Right atrium auricular region (tissue), 2 donors: ENCODE results near the gene SLC7A14. TPM values are rescaled to one million over a fixed set of nuclear protein-coding genes. Genes with fewer than 3 reads are reported as not detected.

ENCODE experiments used
- DNase-seq: peaks from one replicate; pipeline ENCODE4 v3.0.0-alpha.2; 2019; ENCODE audit warnings: low spot score
- H3K27ac ChIP-seq, 2 donors: fragments of 200-600 bp; sonication (generic); 1 replicate in 1 of 2; 2 replicates in 1 of 2; pipeline ENCODE4 v1.5.1; 2016 to 2019
- H3K27me3 ChIP-seq, 2 donors: fragments of 200-600 bp; sonication (generic); one replicate each; pipeline versions ENCODE4 v1.5.1 to v1.6.0; 2017 to 2019
- H3K36me3 ChIP-seq: fragments of 200-600 bp; sonication (generic); one replicate; pipeline ENCODE4 v1.5.1; 2016
- H3K4me1 ChIP-seq, 2 donors: fragments of 200-600 bp; sonication (generic); one replicate each; pipeline versions ENCODE4 v1.5.1 to v1.6.0; 2017 to 2019
- H3K4me3 ChIP-seq, 2 donors: fragments of 200-600 bp; sonication (generic); 1 replicate in 1 of 2; 2 replicates in 1 of 2; pipeline ENCODE4 v1.5.1; 2017 to 2019; ENCODE audit warnings: mild to moderate bottlenecking in 1 of 2, moderate library complexity in 1 of 2
- H3K9me3 ChIP-seq, 2 donors: fragments of 200-600 bp; sonication (generic); one replicate each; pipeline ENCODE4 v1.5.1; 2019
- total RNA-seq, 2 donors: library from RNA; depleted of rRNA; stranded (reverse); fragments of >200 nt; gene quantifications; one replicate each; pipeline ENCODE4 v1.1.0, GENCODE V29; 2016
- TF ChIP-seq, protein P1 (sequence below), 2 donors: fragments of 200-600 bp; sonication (generic); IDR thresholded peaks; one replicate each; pipeline ENCODE4 v1.5.1; 2019; ENCODE audit warnings: antibody characterized with exemption in 2 of 2

The SLC7A14 gene
- total RNA-seq, 2 donors from 2014 or later: not detected

DNA sequence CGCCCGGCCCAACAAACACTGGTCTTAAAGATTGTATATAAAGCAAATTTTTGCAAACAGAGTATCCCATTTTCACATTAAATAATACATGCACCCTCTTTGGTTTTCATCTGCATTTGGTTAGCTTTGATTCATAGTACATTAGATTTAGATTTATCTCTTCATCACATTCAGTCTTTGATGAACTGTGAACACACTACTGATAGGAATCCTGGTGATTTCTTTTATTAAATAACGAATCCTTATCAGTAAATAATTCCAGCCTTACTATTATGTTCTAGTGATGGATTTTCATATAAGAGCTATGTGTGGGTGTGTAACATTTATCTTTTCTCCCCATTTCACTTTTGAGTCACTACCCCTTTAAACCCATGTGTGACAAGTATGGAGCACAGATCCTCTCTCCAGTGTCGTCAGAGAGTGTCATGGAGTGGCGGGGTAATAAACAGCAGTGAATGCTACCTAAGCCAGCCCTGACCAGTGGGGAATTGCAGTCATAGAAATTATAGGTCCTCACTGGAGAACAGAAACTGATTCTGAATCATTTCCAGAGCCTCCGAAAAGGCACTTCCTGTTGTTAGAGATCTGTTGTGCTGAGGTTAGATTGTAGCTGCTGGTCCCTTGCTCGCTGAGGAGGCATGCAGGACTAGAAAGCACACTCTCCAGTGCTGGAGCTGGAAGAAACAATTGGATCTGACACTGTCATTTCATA, 22.0 kb downstream of the SLC7A14 start:
- no peaks in the 10 kb centered on the region for H3K9me3 ChIP-seq
- no peak overlapping the region for H3K27ac ChIP-seq
- H3K4me1 ChIP-seq: no peaks in the 10 kb centered on the region
- H3K27me3 ChIP-seq: no peaks in the 10 kb centered on the region
- H3K4me3 ChIP-seq: no peak overlapping the region
- H3K36me3 ChIP-seq: no peaks in the 10 kb centered on the region
- TF ChIP-seq, protein P1, sequence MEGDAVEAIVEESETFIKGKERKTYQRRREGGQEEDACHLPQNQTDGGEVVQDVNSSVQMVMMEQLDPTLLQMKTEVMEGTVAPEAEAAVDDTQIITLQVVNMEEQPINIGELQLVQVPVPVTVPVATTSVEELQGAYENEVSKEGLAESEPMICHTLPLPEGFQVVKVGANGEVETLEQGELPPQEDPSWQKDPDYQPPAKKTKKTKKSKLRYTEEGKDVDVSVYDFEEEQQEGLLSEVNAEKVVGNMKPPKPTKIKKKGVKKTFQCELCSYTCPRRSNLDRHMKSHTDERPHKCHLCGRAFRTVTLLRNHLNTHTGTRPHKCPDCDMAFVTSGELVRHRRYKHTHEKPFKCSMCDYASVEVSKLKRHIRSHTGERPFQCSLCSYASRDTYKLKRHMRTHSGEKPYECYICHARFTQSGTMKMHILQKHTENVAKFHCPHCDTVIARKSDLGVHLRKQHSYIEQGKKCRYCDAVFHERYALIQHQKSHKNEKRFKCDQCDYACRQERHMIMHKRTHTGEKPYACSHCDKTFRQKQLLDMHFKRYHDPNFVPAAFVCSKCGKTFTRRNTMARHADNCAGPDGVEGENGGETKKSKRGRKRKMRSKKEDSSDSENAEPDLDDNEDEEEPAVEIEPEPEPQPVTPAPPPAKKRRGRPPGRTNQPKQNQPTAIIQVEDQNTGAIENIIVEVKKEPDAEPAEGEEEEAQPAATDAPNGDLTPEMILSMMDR (IDR thresholded peaks at IDR 0.05): no peak
- DNase-seq: no peak

DNA sequence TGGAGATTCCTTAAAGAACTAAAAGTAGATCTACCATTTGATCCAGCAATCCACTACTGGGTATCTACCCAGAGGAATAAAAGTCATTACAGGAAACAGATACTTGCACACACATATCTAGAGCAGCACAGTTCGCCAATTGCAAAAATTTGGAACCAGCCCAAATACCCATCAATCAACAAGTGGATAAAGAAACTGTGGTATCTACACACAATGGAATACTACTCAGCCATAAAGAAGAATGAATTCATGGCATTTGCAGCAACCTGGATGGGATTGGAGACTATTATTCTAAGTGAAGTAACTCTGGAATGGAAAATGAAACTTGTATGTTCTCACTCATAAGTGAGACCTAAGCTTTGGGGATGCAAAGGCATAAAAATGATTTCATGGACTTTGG, 23.8 kb downstream of the SLC7A14 start:
- Histone ChIP-seq H3K36me3 (no peaks in the 10 kb centered on the region), H3K4me3 (no peak overlapping the region), H3K4me1 (no peaks in the 10 kb centered on the region), H3K27me3 (no peaks in the 10 kb centered on the region), H3K9me3 (no peaks in the 10 kb centered on the region), H3K27ac (no peak overlapping the region)
- TF ChIP-seq, protein P1 (IDR thresholded peaks at IDR 0.05): no peak
- no peak for DNase-seq

DNA sequence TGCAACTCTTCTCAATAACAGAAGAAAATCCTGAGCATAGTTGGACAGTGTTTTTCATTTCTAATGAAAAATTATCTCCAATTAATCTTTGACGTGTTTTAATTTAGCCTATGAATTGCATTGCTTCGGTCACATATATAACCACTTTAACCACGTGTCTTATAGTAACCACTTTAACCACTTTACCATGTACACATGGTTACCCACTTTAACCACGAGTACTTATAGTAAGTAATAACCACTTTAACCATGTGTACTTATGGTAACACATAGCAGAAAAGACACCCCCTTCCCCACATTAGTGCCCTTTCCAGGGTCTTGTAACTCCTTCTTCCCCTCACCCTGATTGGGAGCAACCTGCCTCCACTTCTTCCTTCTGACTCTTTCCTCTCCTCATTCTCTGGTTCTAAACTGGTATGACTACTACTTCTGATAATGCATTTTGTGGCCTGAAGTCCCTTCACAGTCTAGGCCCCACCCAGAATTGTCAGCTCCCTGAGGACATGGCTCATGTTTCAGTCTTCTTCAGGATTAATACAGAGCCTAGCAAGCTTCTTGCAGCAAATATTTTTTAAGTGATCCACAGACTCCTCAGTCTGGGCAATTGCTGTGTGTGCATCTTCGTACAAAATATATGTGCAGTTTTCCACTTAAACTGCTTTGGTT, 25.0 kb downstream of the SLC7A14 start:
- Histone ChIP-seq H3K4me3 (no peak overlapping the region), H3K9me3 (no peaks in the 10 kb centered on the region), H3K27me3 (no peaks in the 10 kb centered on the region), H3K36me3 (no peaks in the 10 kb centered on the region), H3K4me1 (no peaks in the 10 kb centered on the region), H3K27ac (no peak overlapping the region)
- no peak for DNase-seq
- TF ChIP-seq, protein P1 (IDR thresholded peaks at IDR 0.05): no peak

DNA sequence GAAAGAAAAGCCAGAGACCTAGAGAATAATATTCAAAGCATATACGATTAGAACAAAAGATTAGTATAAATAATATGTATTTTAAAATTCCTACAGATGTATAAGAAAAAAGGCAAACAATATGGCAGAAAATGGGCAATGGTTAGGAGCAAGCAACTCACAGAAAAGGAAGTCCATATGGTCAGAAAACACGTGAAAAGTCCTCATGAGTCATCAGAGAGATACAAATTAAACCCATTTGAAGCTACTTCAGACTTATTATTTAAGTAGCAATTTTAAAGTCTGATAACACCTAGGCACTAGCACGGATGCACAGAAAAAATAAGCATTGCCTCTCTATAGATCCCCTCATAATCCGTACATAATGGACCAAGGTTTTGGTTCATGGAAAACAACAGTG, 25.6 kb downstream of the SLC7A14 start:
- no peak for DNase-seq
- TF ChIP-seq, protein P1 (IDR thresholded peaks at IDR 0.05): no peak
- no peaks in the 10 kb centered on the region for H3K4me1 ChIP-seq
- no peaks in the 10 kb centered on the region for H3K27me3 ChIP-seq
- H3K4me3 ChIP-seq: no peak overlapping the region
- no peak overlapping the region for H3K27ac ChIP-seq
- H3K36me3 ChIP-seq: no peaks in the 10 kb centered on the region
- no peaks in the 10 kb centered on the region for H3K9me3 ChIP-seq

DNA sequence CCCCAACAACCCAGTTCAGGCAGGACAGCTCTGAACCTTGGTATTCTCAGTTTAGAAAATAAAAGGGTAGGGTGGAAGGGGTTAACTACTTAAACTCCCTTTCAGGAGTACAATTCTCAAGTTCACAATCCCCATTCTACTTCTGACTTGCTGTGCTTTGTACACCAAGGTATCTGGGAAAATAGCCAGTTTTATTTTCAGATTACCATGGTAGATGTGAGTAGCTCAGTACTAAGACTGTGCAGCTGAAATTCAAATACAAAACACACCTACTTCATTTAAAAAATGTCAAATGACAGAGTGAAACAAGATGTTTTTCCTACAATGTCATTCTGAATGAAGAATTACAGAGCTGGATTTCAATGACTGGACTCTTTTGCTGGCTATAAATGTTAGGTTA, 27.4 kb downstream of the SLC7A14 start:
- no peaks in the 10 kb centered on the region for H3K27me3 ChIP-seq
- H3K36me3 ChIP-seq: no peaks in the 10 kb centered on the region
- no peak overlapping the region for H3K27ac ChIP-seq
- no peak overlapping the region for H3K4me3 ChIP-seq
- TF ChIP-seq, protein P1 (IDR thresholded peaks at IDR 0.05): no peak
- no peak for DNase-seq
- H3K4me1 ChIP-seq: peaks cover 0 to 3% of the 10 kb centered on the region in 2 donors
- no peaks in the 10 kb centered on the region for H3K9me3 ChIP-seq
